OCI-LY3 (cell line): ENCODE measurements around the gene SWI5.

ENCODE experiments used
- EZH2phosphoT487 ChIP-seq: fragments of 200-600 bp; shearing (Covaris generic); IDR thresholded peaks from 2 replicates; pipeline ENCODE4 v1.6.1; 2018; ENCODE audit warnings: antibody characterized with exemption, mixed run types, low read depth
- TF ChIP-seq, protein P1 (sequence below): fragments of 200-600, 300-600 bp; sonication (generic); IDR thresholded peaks from 2 replicates; pipeline ENCODE4 v1.5.1; 2014; ENCODE audit warnings: antibody characterized with exemption, low read length, low read depth

DNA sequence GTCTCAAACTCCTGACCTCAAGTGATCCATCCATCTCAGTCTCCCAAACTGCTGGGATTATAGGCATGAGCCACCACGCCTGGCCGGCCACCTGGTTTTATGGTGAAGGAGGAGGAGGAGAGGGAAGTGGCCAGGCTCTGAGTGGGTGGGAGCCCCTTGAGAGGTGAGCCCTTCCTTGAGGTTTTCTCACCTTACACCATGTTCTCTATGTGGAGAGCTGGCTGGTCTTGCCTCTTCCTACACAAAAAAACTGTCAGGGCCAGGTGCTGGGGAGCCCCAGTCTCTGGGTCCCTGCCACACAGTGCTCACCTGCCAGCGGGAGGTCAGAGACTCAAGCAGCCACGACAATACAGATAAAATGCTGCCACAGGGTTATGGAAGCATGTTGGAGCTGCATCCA is 18.1 kb downstream of the SWI5 start:
- TF ChIP-seq, protein P1, sequence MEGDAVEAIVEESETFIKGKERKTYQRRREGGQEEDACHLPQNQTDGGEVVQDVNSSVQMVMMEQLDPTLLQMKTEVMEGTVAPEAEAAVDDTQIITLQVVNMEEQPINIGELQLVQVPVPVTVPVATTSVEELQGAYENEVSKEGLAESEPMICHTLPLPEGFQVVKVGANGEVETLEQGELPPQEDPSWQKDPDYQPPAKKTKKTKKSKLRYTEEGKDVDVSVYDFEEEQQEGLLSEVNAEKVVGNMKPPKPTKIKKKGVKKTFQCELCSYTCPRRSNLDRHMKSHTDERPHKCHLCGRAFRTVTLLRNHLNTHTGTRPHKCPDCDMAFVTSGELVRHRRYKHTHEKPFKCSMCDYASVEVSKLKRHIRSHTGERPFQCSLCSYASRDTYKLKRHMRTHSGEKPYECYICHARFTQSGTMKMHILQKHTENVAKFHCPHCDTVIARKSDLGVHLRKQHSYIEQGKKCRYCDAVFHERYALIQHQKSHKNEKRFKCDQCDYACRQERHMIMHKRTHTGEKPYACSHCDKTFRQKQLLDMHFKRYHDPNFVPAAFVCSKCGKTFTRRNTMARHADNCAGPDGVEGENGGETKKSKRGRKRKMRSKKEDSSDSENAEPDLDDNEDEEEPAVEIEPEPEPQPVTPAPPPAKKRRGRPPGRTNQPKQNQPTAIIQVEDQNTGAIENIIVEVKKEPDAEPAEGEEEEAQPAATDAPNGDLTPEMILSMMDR: no peak
- no peak for TF ChIP-seq EZH2phosphoT487
